ENCODE results near the gene SHROOM2.

The SHROOM2 gene

DNA sequence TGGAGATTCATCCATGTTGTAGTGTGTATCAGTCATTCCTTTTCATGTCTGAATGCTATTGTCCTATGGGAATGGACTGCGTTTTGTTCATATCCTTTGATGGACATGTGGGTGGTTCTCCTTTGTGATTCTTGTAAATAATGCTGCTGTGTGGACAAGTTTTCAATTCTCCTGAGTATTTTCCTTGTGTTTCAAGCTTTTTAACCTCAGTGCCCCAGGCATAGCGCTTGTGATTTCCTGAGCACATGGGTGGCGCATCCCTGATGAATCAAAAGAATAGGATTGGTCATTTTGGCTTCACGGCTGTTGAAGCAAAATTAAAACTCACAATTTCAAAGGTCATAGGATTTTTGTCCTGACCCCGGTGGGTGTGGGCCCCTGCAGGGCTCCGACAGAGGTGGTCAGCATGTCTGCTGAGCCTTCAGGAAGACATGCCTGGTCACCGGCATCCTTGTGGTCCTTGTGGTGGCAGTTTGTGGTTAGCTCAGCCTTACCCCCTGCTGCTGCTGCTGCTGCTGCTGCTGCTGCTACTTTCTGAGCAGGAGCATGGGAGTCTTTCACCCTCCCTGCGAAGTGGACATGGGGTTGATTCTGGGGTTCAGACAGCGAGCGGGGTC is 30.0 kb downstream of the SHROOM2 start:
- no peaks in the 10 kb centered on the region for H3K9me3 ChIP-seq
- H3K4me1 ChIP-seq: no peaks in the 10 kb centered on the region
- intact Hi-C loops (cut with DNase I; ENCODE audit: low total_unique reads): no loop called here
- H3K27ac ChIP-seq: no peak overlapping the region
- H3K27me3 ChIP-seq: no peaks in the 10 kb centered on the region
- no peaks in the 10 kb centered on the region for H3K36me3 ChIP-seq
- DNase-seq: no peak
- H3K4me3 ChIP-seq: no peak overlapping the region
- no peak for TF ChIP-seq CTCF (IDR thresholded peaks at IDR 0.05)

DNA sequence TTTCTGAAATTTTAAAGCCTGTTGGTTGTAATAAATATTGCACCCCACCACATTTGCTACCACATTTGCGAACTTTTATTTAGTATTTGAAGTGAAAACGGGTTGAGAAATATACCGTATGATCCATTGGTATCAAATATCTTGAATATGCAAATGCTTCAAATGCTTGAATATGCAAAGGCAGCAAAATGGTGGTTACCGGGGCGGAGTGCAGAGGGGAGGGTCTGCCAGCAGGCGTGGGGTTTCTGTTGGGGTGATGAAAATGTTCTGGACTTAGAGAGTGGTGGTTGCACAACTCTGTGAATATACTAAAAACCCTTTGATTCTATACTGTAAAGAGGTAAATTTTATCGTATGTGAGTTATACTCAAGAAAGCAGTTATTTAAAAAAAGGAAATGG is 35.3 kb downstream of the SHROOM2 start:
- TF ChIP-seq CTCF (IDR thresholded peaks at IDR 0.05): no peak
- H3K27me3 ChIP-seq: no peaks in the 10 kb centered on the region
- no peaks in the 10 kb centered on the region for H3K4me1 ChIP-seq
- no peaks in the 10 kb centered on the region for H3K9me3 ChIP-seq
- no peaks in the 10 kb centered on the region for H3K36me3 ChIP-seq
- intact Hi-C loops (cut with DNase I; ENCODE audit: low total_unique reads): no loop called here
- no peak for DNase-seq
- H3K4me3 ChIP-seq: no peak overlapping the region
- H3K27ac ChIP-seq: no peak overlapping the region

DNA sequence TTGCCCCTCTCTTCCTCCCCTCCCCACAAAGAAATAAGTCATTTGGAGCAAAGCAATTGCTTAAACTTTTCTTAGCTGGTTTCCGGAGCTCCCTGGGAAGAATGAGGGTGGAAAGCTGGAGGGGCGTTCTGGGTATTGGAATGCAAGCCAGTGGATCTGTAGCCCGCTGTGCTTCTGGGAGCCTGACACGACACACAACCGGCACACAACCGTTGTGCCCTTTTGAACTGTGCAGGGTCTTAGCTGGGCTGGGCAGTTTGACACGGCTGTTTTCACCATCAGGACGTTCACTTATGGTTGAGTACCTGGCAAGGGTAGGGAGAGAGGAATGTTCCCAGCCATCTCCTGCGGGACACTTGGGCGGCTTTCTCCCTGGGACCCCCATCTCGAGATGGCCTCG is 38.3 kb downstream of the SHROOM2 start:
- H3K36me3 ChIP-seq: no peaks in the 10 kb centered on the region
- no peaks in the 10 kb centered on the region for H3K4me1 ChIP-seq
- no peak for DNase-seq
- TF ChIP-seq CTCF (IDR thresholded peaks at IDR 0.05): no peak
- no peak overlapping the region for H3K4me3 ChIP-seq
- H3K27me3 ChIP-seq: no peaks in the 10 kb centered on the region
- H3K9me3 ChIP-seq: no peaks in the 10 kb centered on the region
- no peak overlapping the region for H3K27ac ChIP-seq
- intact Hi-C loops (cut with DNase I; ENCODE audit: low total_unique reads): no loop called here

GRCh38 chrX:9825129-9825790 is 39.0 kb downstream of the SHROOM2 start:
- no peak for DNase-seq
- Histone ChIP-seq H3K9me3 (no peaks in the 10 kb centered on the region), H3K27me3 (no peaks in the 10 kb centered on the region), H3K4me3 (no peak overlapping the region), H3K4me1 (no peaks in the 10 kb centered on the region), H3K36me3 (no peaks in the 10 kb centered on the region), H3K27ac (no peak overlapping the region)
- TF ChIP-seq CTCF (IDR thresholded peaks at IDR 0.05): no peak
- intact Hi-C loops (cut with DNase I; ENCODE audit: low total_unique reads): no loop called here

GRCh38 chrX:9825966-9826365 is 39.7 kb downstream of the SHROOM2 start:
- H3K4me1 ChIP-seq: no peaks in the 10 kb centered on the region
- intact Hi-C loops (cut with DNase I; ENCODE audit: low total_unique reads): no loop called here
- no peaks in the 10 kb centered on the region for H3K36me3 ChIP-seq
- no peak for TF ChIP-seq CTCF (IDR thresholded peaks at IDR 0.05)
- no peak overlapping the region for H3K27ac ChIP-seq
- H3K4me3 ChIP-seq: no peak overlapping the region
- DNase-seq: no peak
- no peaks in the 10 kb centered on the region for H3K27me3 ChIP-seq
- H3K9me3 ChIP-seq: no peaks in the 10 kb centered on the region
